ENCODE measurements around the gene DIPK1C. TPM values are rescaled to one million over a fixed set of nuclear protein-coding genes. Genes with fewer than 3 reads are reported as not detected.
A peak's percentile ranks its signal among the peaks of the same experiment; 100 is the strongest.

DIPK1C gene
- total RNA-seq, 1 experiment from 2014 or later, result not detected

DNA sequence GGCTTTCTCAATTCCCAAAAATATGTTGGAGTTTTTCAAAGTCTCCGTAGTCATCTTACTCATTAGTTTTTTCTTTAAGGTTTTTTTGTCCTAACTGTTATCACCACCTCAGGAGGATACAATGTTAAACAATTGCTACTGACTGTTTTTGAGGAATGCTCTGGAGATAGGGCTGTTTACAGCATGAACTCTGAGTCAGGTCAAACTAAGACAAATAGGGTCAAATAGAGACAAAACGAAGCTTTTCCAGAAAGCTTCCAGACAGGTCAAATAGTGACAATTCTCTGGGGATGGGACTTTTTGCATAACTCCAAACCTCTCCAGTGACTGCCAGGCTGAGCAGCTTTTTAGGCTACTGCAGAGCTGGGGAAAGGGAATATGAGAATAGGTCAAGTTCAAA is 15.2 kb upstream of the DIPK1C start:
- no peak overlapping the region for H3K27ac Mint-ChIP-seq (ENCODE audit: unreplicated experiment)

DNA sequence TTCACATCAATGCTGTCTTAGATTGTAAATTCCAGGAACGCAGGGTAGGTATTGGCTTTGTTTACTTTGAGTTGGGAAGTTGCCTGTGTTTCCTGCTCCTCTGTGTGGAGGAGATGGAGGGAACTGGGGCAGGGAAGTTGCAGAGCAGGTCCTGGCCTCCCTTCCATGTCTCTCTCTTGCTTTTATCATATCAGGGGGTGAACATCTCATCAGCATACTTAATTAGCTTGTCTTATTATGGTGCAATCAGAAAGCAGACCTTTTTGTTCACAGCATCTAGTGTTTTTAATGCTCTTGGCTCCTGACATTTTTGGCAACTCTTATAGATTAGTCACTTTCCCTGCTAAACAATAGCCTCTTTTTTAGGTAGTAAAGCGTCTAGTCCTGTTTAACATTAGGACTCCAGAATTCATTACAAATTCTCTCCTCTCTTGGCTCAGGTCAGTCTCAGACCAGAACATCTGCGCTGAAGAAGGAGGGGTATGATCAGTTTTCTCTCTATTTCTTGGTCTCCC is 11.5 kb upstream of the DIPK1C start:
- H3K4me3 Mint-ChIP-seq (ENCODE audit: low read depth, unreplicated experiment), result no peak overlapping the region
- no TSS peak for BruUV-seq (replicated peaks)
- peak; percentile 34 for DNase-seq
- peak overlapping the region; percentile 60 for H3K27ac Mint-ChIP-seq (ENCODE audit: unreplicated experiment)
- intact Hi-C loops (cut with micrococcal nuclease; ENCODE audit: unreplicated experiment), result no loop called here
- CTCF ChIA-PET, result interaction anchor here (1.4 kb wide), 1 partner anchor 27 kb away, joined by 4 read pairs; the partner anchor contains the start of gene CNDP2
- H3K9me3 Mint-ChIP-seq (ENCODE audit: low read depth, unreplicated experiment), result peaks cover 8% of the 10 kb centered on the region
- peaks cover 16% of the 10 kb centered on the region for H3K4me1 Mint-ChIP-seq (ENCODE audit: low read depth, unreplicated experiment)
- TF ChIP-seq CTCF (IDR thresholded peaks at IDR 0.05; ENCODE audit: unreplicated experiment), result no peak
- no peaks in the 10 kb centered on the region for H3K36me3 Mint-ChIP-seq (ENCODE audit: insufficient read depth, unreplicated experiment)
- peaks cover 5% of the 10 kb centered on the region for H3K27me3 Mint-ChIP-seq (ENCODE audit: unreplicated experiment)

More for the DNA sequence above, 15.2 kb upstream of the DIPK1C start:
- Mint-ChIP-seq H3K9me3 (ENCODE audit: low read depth, unreplicated experiment) (peaks cover 8% of the 10 kb centered on the region), H3K4me1 (ENCODE audit: low read depth, unreplicated experiment) (peaks cover 16% of the 10 kb centered on the region), H3K36me3 (ENCODE audit: insufficient read depth, unreplicated experiment) (no peaks in the 10 kb centered on the region), H3K27me3 (ENCODE audit: unreplicated experiment) (no peaks in the 10 kb centered on the region), H3K4me3 (ENCODE audit: low read depth, unreplicated experiment) (no peak overlapping the region)
- no TSS peak for BruUV-seq (replicated peaks)
- DNase-seq, result no peak
- TF ChIP-seq CTCF (IDR thresholded peaks at IDR 0.05; ENCODE audit: unreplicated experiment), result no peak
- CTCF ChIA-PET, result no interaction called here
- intact Hi-C loops (cut with micrococcal nuclease; ENCODE audit: unreplicated experiment), result no loop called here

DNA sequence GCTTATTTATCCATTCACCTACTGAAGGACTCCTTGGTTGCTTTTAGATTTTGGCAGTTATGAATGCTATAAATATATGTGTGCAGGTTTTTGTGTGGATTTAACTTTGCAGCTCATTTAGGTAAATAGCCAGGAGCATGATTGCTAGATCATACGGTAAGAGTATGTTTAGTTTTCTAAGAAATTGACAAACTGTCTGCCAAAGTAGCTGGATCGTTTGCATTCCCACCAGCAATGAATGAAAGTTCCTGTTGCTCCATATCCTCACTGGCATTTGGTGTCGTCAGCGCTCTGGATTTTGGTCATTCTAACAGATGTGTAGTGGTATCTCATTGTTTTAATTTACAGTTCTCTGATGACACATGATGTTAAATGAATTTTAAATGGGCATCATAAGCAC is 8.7 kb upstream of the DIPK1C start:
- no peak overlapping the region for H3K4me3 Mint-ChIP-seq (ENCODE audit: low read depth, unreplicated experiment)
- CTCF ChIA-PET, result no interaction called here
- H3K9me3 Mint-ChIP-seq (ENCODE audit: low read depth, unreplicated experiment), result peaks cover 8% of the 10 kb centered on the region

DNA sequence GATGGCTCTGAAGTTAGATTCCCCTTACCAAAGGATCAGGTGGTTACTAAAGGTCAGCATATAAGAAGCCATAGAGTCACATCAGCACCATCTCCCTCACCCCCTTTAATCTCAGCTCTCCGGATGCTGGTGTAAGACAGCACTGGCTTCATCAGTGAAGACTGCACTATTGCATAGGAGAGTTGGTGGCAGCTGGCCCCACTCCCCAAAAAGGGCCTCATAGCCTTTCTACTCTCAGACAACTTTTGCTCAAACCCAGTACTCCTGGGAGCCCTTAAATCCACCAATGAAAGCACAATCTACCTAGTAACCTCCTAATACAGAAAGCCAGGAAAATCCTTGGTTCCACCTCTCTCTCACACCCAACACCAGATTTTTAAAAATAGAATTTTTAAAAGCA is 6.9 kb upstream of the DIPK1C start:
- H3K4me3 Mint-ChIP-seq (ENCODE audit: low read depth, unreplicated experiment), result no peak overlapping the region
- no peaks in the 10 kb centered on the region for H3K36me3 Mint-ChIP-seq (ENCODE audit: insufficient read depth, unreplicated experiment)
- TF ChIP-seq CTCF (IDR thresholded peaks at IDR 0.05; ENCODE audit: unreplicated experiment), result no peak
- CTCF ChIA-PET, result no interaction called here
- peaks cover 16% of the 10 kb centered on the region for H3K4me1 Mint-ChIP-seq (ENCODE audit: low read depth, unreplicated experiment)
- no peaks in the 10 kb centered on the region for H3K9me3 Mint-ChIP-seq (ENCODE audit: low read depth, unreplicated experiment)
- H3K27me3 Mint-ChIP-seq (ENCODE audit: unreplicated experiment), result peaks cover 43% of the 10 kb centered on the region
- BruUV-seq (replicated peaks), result no TSS peak
- no peak for DNase-seq
- intact Hi-C loops (cut with micrococcal nuclease; ENCODE audit: unreplicated experiment), result no loop called here
- no peak overlapping the region for H3K27ac Mint-ChIP-seq (ENCODE audit: unreplicated experiment)

More for the DNA sequence above, 8.7 kb upstream of the DIPK1C start:
- Mint-ChIP-seq H3K4me1 (ENCODE audit: low read depth, unreplicated experiment) (peaks cover 16% of the 10 kb centered on the region), H3K27me3 (ENCODE audit: unreplicated experiment) (peaks cover 25% of the 10 kb centered on the region), H3K36me3 (ENCODE audit: insufficient read depth, unreplicated experiment) (no peaks in the 10 kb centered on the region), H3K27ac (ENCODE audit: unreplicated experiment) (no peak overlapping the region)
- intact Hi-C loops (cut with micrococcal nuclease; ENCODE audit: unreplicated experiment), result no loop called here
- BruUV-seq (replicated peaks), result no TSS peak
- no peak for TF ChIP-seq CTCF (IDR thresholded peaks at IDR 0.05; ENCODE audit: unreplicated experiment)
- no peak for DNase-seq

Measured in Calu3 (cell line).